CD1c-positive myeloid dendritic cell (primary cell): ENCODE measurements around the gene ANAPC1.
"Not testable (repeated sequence)": the region's sequence is repeated elsewhere in the genome, so short reads cannot be mapped to it uniquely, and the experiment has no call there.

ENCODE experiments used
- DNase-seq: peaks from one replicate; pipeline ENCODE4 v3.0.0-alpha.2; 2016; ENCODE audit errors: extremely low spot score

Gene ANAPC1

DNA sequence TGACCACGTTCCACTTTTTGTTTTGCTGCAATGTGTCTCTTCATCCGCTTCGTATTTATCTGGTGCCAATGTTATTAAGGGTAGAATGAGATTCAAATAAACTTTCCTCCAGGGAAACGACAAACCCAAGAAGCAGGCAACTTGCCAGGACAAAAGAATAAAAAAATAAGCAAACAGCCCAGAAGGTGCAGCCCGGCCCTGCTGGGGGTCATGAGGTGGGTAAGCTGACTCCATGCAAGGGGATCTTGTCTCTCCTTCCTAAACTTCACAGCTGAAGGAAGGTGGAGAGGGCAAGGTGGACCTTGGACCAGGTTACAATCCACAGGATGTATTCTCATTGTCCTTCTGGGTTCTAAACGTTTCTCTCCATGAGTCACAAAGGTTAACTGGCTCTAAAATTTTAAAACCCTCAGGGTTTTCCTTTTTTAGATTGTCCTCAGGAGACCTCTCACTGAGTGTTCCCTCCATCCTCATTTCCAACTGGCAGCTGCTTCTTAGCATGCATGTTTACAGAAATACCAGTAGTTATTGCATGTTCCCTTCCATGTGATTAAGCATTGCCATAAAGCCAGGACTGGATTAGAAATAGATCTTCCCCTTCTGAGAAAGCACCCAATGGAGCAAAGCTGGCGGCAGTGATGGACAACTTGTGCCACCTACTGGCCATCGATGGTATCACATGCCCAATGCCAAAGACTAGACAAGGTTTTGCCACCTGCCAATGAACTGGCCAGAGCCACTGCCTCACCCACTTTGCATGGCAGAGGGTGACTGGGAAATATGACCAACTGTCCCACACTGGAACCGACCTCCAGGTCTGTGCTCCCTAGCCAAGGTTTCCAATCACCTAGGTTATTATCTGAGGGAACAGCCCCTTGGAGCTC, 147.9 kb downstream of the ANAPC1 start:
- peak; percentile 18 for DNase-seq

DNA sequence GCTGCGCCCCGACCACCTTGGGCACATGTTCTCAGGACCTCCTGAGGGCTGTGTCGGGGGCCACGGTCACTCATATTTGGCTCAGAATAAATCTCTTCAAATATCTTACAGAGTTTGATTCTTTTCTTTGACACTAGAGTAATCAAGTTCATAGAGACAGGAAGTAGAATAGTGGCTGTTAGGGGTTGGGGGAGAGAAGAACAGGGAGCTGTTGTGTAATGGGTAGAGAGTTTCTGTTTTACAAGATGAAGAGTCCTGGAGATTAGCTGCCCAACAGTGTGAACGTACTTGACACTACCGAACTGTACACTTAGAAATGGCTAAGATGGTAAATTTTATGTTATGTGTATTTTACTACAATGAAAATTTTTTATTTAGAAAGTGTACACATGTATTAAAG, 148.6 kb downstream of the ANAPC1 start:
- DNase-seq = not testable (repeated sequence)

DNA sequence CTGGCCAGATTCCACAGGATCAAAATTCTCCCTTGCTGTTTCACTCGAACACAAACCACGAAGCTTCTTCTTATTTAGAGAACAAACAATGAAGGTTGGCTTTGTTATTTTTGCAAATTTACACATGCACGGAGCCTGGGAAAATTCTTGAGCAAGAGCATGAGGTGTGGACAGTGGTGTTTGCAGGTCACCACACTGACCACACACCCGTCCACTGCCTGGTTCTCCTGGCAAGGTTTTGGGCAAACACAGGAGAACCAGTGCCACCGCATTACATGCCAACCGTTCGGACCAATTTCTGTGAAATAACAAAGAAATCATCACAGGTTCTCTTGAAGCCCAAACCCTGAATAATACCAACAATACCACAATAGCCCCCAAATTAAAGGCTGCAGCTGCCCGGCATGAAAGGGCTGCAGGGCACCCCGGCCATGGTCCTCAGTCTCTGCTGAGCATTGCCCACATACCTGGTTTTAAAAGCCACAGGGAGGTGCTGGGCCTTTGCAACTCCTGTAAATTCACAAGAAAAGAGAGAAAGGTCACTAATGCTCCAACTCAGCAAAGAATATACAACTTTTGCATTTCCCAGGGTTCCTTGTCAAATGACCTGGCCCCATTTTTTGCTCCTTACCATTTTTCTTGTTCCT, 154.1 kb downstream of the ANAPC1 start:
- DNase-seq = not testable (repeated sequence)

DNA sequence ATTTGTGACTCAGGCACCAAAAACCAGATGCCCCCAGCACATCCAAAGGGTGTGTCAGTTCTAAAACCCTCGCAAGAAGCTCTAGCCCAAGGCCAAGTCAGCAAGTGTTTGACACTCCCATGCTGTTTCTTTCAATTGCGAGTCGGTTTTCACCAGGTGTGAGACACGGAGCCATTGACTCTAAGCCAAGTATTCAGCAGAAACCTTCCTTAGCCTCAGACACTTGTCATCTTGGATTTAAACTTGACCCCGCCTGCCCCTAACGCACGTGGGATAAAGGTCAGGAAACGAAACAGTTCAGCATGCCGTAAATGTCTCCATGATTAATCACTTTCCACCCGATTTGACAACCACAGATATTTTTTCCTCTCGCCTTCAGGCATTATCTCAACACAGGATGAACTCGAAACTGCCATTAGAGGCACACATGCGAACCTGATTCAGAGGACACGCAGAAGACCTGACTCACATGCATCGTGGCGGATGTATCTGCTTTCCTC, 156.3 kb downstream of the ANAPC1 start:
- DNase-seq = not testable (repeated sequence)

DNA sequence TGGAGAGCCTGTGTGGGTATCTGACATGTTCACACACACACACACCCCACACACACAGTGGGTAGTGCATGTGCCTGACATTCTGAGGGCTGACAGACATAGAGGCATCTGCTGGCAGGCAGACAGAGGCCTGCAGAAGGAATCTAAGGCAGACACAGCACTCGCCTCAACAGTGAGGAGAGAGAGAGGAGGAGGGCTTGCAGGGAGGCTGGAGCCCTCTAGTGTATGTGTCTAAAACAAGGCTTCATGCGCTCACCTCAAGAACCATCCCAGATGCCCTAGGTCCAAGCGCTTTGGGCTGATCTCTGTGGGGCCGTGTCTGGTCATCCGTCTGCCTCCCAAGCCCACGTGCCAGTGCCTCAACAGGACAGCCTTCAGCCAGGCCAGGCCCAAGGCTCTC, 158.3 kb downstream of the ANAPC1 start:
- not testable (repeated sequence) for DNase-seq

DNA sequence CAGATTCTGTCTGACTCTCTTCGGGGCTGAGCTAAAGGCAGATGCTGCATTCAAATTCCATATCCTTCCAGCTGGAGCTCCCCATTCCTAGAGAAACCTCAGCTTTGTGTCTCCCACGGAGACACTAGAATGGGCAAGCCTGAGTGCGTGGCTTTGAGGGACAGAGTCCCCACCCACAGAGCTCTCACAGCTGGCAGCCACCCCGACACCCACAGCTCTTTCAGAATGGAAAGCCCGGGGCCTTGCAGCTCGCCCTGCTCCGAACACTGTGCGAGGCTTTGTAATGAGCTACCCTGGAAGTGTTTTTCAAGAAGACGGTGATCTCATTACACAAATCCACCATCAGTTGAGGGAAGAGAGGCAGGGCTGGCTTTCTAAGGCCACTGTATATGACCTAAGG, 164.4 kb downstream of the ANAPC1 start:
- DNase-seq = not testable (repeated sequence)
